Fibroblast of lung (primary cell): ENCODE data around the gene TP53BP2.
"Not testable (repeated sequence)": the region's sequence is repeated elsewhere in the genome, so short reads cannot be mapped to it uniquely, and the experiment has no call there.

ENCODE experiments used
- CTCF ChIP-seq, 2 donors: IDR thresholded peaks in 1 of 2; conservative IDR thresholded peaks in 1 of 2; 1 replicate in 1 of 2; 2 replicates in 1 of 2; pipeline ENCODE4 v1.5.1; 2011 to 2012; ENCODE audit warnings: low read length in 2 of 2, control low read depth in 1 of 2, inconsistent platforms in 1 of 2, low read depth in 1 of 2, mild to moderate bottlenecking in 1 of 2
- EZH2 ChIP-seq: IDR thresholded peaks from 2 replicates; pipeline ENCODE4 v1.5.1; 2012; ENCODE audit warnings: low read length, control low read depth, mild to moderate bottlenecking; ENCODE audit errors: missing control alignments

DNA sequence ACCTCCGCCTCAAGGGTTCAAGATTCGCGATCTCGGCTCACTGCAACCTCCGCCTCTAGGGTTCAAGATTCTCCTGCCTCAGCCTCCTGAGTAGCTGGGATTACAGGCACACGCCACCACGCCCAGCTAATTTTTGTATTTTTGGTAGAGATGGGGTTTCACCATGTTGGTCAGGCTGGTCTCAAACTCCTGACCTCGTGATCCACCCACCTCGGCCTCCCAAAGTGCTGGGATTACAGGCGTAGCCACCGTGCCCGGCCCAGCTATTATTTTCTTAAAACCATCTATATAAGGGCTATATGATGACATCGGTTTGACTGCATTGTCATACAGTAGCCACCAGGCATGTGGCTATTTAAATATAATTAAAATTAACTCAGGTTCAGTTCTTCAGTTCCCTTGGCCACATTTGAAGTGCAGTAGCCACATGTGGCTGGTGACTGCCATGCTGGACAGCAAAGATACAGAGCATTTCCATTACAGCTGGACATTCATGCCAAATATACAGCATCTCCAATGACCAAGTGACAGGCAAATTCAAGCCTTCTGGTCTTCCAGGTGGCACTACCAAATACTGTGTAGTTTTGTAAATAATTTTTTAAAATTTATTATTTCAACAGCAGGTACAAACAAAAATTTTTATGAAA is 3.6 kb downstream of the TP53BP2 start:
- TF ChIP-seq CTCF (conservative IDR thresholded peaks at IDR 0.05 in 1 of 2, IDR thresholded peaks at IDR 0.05 in 1 of 2; ENCODE audit: low read depth in 1 of 2, low read length in 2 of 2); EZH2: not testable (repeated sequence)
